HG03064 (cell line): Measurements from ENCODE around the gene CPE.

Source experiments
- ATAC-seq: cut with Tn5 transposase; IDR thresholded peaks from one replicate; pipeline ENCODE4 v1.9.1; 2021; ENCODE audit warnings: low read depth; ENCODE audit not compliant: unreplicated experiment

CPE gene

GRCh38 chr4:165541851-165542459 lies 163.1 kb downstream of the CPE start:
- no peak for ATAC-seq

DNA sequence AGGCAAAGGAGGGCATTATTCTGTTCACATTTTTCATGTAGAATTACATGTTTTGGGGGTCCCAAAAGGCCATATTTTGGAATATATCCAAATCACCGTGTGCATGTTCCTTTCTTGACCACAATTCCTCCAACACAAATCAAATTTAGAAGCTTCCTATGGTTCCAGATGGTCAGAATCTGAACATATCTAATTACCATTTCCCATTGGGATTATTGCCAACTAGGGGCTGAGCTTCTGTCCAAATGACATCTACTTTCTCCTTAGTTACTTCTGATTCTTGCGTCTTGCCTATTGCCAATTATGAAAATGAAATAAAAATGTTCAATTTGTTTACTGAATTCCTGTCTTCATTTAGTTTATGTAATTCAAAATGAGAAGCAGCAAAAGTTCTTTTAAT lies 163.7 kb downstream of the CPE start:
- ATAC-seq, result no peak
